CD14-positive monocyte (primary cell): ENCODE results near the gene ALPG. TPM values are rescaled to one million over a fixed set of nuclear protein-coding genes. Genes with fewer than 3 reads are reported as not detected.

Source experiments
- DNase-seq, 3 donors: peaks; one replicate each; pipeline ENCODE4 v3.0.0-alpha.2; 2011 to 2022
- H2AFZ ChIP-seq: 2 replicates; pipeline ENCODE4 v1.6.0; 2012; ENCODE audit warnings: mild to moderate bottlenecking, low read depth, low read length, inconsistent platforms; ENCODE audit not compliant: insufficient read depth, poor library complexity, severe bottlenecking
- H3K27ac ChIP-seq, 2 donors: 1 replicate in 1 of 2; 2 replicates in 1 of 2; pipeline ENCODE4 v1.5.1; 2012 to 2013; ENCODE audit warnings: low read length in 2 of 2, control low read depth in 1 of 2, inconsistent platforms in 1 of 2, low read depth in 1 of 2, mild to moderate bottlenecking in 1 of 2
- H3K27me3 ChIP-seq, 2 donors: one replicate each; pipeline versions ENCODE4 v1.6.0 to v1.6.1; 2011 to 2013; ENCODE audit warnings: low read length in 2 of 2; ENCODE audit not compliant: control insufficient read depth in 2 of 2, insufficient read depth in 2 of 2
- H3K36me3 ChIP-seq, 2 donors: replicated peaks in 1 of 2; 1 replicate in 1 of 2; 2 replicates in 1 of 2; pipeline versions ENCODE4 v1.5.1 to v1.6.1; 2012 to 2013; ENCODE audit warnings: low read length in 2 of 2, control low read depth in 1 of 2, inconsistent platforms in 1 of 2, mild to moderate bottlenecking in 1 of 2; ENCODE audit not compliant: insufficient read depth in 2 of 2, control insufficient read depth in 1 of 2
- H3K4me1 ChIP-seq, 2 donors: 1 replicate in 1 of 2; 2 replicates in 1 of 2; pipeline versions ENCODE4 v1.5.1 to v1.6.1; 2012 to 2013; ENCODE audit warnings: low read length in 2 of 2, control low read depth in 1 of 2, inconsistent platforms in 1 of 2, mild to moderate bottlenecking in 1 of 2, moderate library complexity in 1 of 2; ENCODE audit not compliant: insufficient read depth in 2 of 2, control insufficient read depth in 1 of 2
- H3K4me2 ChIP-seq: replicated peaks from 2 replicates; pipeline ENCODE3; 2012; ENCODE audit warnings: low read length, moderate library complexity, mild to moderate bottlenecking; ENCODE audit not compliant: poor library complexity, severe bottlenecking; ENCODE audit errors: extremely low read depth
- H3K4me3 ChIP-seq, 3 experiments: fragments of 200-600 bp in 1 of 3; sonication (generic) in 1 of 3; replicated peaks in 1 of 3; 1 replicate in 2 of 3; 2 replicates in 1 of 3; pipeline ENCODE4 v1.5.1; 2011 to 2013; ENCODE audit warnings: low read length in 3 of 3, mild to moderate bottlenecking in 3 of 3, control low read depth in 2 of 3, low read depth in 2 of 3, inconsistent platforms in 1 of 3, moderate library complexity in 1 of 3
- H3K79me2 ChIP-seq: 2 replicates; pipeline ENCODE4 v1.6.0; 2012; ENCODE audit warnings: mild to moderate bottlenecking, control low read depth, inconsistent platforms, low read length, moderate library complexity; ENCODE audit not compliant: insufficient read depth
- H3K9ac ChIP-seq: 2 replicates; pipeline ENCODE4 v1.6.0; 2017; ENCODE audit warnings: low read length, mild to moderate bottlenecking; ENCODE audit not compliant: insufficient read depth, poor library complexity, severe bottlenecking
- H3K9me3 ChIP-seq, 2 donors: replicated peaks in 1 of 2; 1 replicate in 1 of 2; 2 replicates in 1 of 2; pipeline versions ENCODE4 v1.5.1 to v1.6.1; 2012 to 2013; ENCODE audit warnings: low read length in 2 of 2, control low read depth in 1 of 2; ENCODE audit not compliant: control insufficient read depth in 1 of 2, insufficient read depth in 1 of 2
- H4K20me1 ChIP-seq: 2 replicates; pipeline ENCODE4 v1.6.0; 2012; ENCODE audit warnings: mild to moderate bottlenecking, low read length, control low read depth, moderate library complexity; ENCODE audit not compliant: insufficient read depth
- H3K27ac Mint-ChIP-seq, 7 donors: one replicate each; pipeline ENCODE4 v1.8.0; 2020; ENCODE audit warnings: mild to moderate bottlenecking in 7 of 7, mixed read lengths in 7 of 7, moderate library complexity in 6 of 7, inconsistent platforms in 2 of 7
- H3K27me3 Mint-ChIP-seq, 3 donors: one replicate each; pipeline ENCODE4 v1.8.0; 2021 to 2022; ENCODE audit warnings: low read depth in 3 of 3, mild to moderate bottlenecking in 3 of 3, mixed read lengths in 3 of 3, moderate library complexity in 3 of 3, inconsistent platforms in 1 of 3
- H3K36me3 Mint-ChIP-seq, 2 donors: one replicate each; pipeline ENCODE4 v1.8.0; 2020; ENCODE audit warnings: mixed read lengths in 2 of 2, inconsistent platforms in 1 of 2, mild to moderate bottlenecking in 1 of 2
- H3K4me1 Mint-ChIP-seq: one replicate; pipeline ENCODE4 v1.8.0; 2020; ENCODE audit warnings: mild to moderate bottlenecking, mixed read lengths
- H3K4me3 Mint-ChIP-seq, 2 donors: one replicate each; pipeline ENCODE4 v1.8.0; 2020; ENCODE audit warnings: mild to moderate bottlenecking in 2 of 2, mixed read lengths in 2 of 2, moderate library complexity in 1 of 2
- H3K9me3 Mint-ChIP-seq, 7 donors: one replicate each; pipeline ENCODE4 v1.8.0; 2020 to 2022; ENCODE audit warnings: mixed read lengths in 7 of 7, mild to moderate bottlenecking in 6 of 7, moderate library complexity in 6 of 7, inconsistent platforms in 2 of 7
- CTCF ChIP-seq: fragments of 200-600 bp; IDR thresholded peaks from one replicate; pipeline ENCODE4 v1.8.0; 2022; ENCODE audit warnings: antibody characterized with exemption, mild to moderate bottlenecking
- WGBS: methylation state at CpG from one replicate; pipeline ENCODE4 v1.1.5; 2013; ENCODE audit warnings: missing lambda C conversion rate; ENCODE audit not compliant: insufficient coverage; 5-methylcytosine and 5-hydroxymethylcytosine counted together
- intact Hi-C, 2 donors: fragments of 100-400 bp; cut with micrococcal nuclease; formaldehyde crosslinking; loops; one replicate each; pipeline versions ENCODE4 v1.15.0 to v1.15.1; 2023
- polyA plus RNA-seq, 3 donors: library from polyadenylated mRNA; depleted of rRNA in 1 of 3; unstranded in 2 of 3; stranded (reverse) in 1 of 3; fragments of 300-500 nt in 2 of 3; fragments of >200 nt in 1 of 3; fragmentation: Illumina TruSeq in 2 of 3; gene quantifications; 1 replicate in 2 of 3; 2 replicates in 1 of 3; pipeline ENCODE4 v1.2.3, GENCODE V29; 2012 to 2021

Gene ALPG
- polyA plus RNA-seq, 3 donors: not detected

GRCh38 chr2:232447638-232448303 is 41.1 kb downstream of the ALPG start:
- no peaks in the 10 kb centered on the region for H3K9me3 Mint-ChIP-seq
- H3K27ac ChIP-seq: no peak overlapping the region
- H3K36me3 Mint-ChIP-seq: no peaks in the 10 kb centered on the region
- DNase-seq: no peak
- no peak overlapping the region for H3K4me3 Mint-ChIP-seq
- TF ChIP-seq CTCF: no peak
- no peaks in the 10 kb centered on the region for H3K36me3 ChIP-seq
- peaks cover 2 to 8% (median 2%) of the 10 kb centered on the region in 3 donors for H3K27me3 Mint-ChIP-seq
- H3K4me2 ChIP-seq: no peak overlapping the region
- no peak overlapping the region for H3K9ac ChIP-seq
- H3K79me2 ChIP-seq: no peaks in the 10 kb centered on the region
- H4K20me1 ChIP-seq: no peaks in the 10 kb centered on the region
- intact Hi-C loops: no loop called here
- H3K4me1 ChIP-seq: no peaks in the 10 kb centered on the region
- H3K27me3 ChIP-seq: no peaks in the 10 kb centered on the region
- no peaks in the 10 kb centered on the region for H3K9me3 ChIP-seq
- H3K27ac Mint-ChIP-seq: no peak overlapping the region
- WGBS: 86% methylated on average over 9 of the region's 18 CpGs
- H3K4me1 Mint-ChIP-seq: no peaks in the 10 kb centered on the region
- no peak overlapping the region for H3K4me3 ChIP-seq
- H2AFZ ChIP-seq: no peak overlapping the region

GRCh38 chr2:232448304-232448690 is 41.7 kb downstream of the ALPG start:
- Histone ChIP-seq H3K27ac (no peak overlapping the region), H3K36me3 (no peaks in the 10 kb centered on the region), H3K9ac (no peak overlapping the region), H3K4me2 (no peak overlapping the region), H4K20me1 (no peaks in the 10 kb centered on the region), H3K79me2 (no peaks in the 10 kb centered on the region), H2AFZ (no peak overlapping the region), H3K4me3 (no peak overlapping the region), H3K9me3 (no peaks in the 10 kb centered on the region), H3K4me1 (no peaks in the 10 kb centered on the region), H3K27me3 (no peaks in the 10 kb centered on the region)
- no peak overlapping the region for H3K27ac Mint-ChIP-seq
- DNase-seq: no peak
- intact Hi-C loops: no loop called here
- no peaks in the 10 kb centered on the region for H3K4me1 Mint-ChIP-seq
- H3K36me3 Mint-ChIP-seq: no peaks in the 10 kb centered on the region
- H3K9me3 Mint-ChIP-seq: no peaks in the 10 kb centered on the region
- no peak overlapping the region for H3K4me3 Mint-ChIP-seq
- WGBS: 78% methylated on average over 8 of the region's 10 CpGs
- H3K27me3 Mint-ChIP-seq: peaks cover 2 to 8% (median 2%) of the 10 kb centered on the region in 3 donors
- no peak for TF ChIP-seq CTCF
